Raji (cell line): Measurements from ENCODE around the gene SLIT3.

Experiments used
- POLR2A ChIP-seq: IDR thresholded peaks from 2 replicates; pipeline ENCODE4 v1.6.1; 2011; ENCODE audit warnings: low read depth, low read length, control low read depth; ENCODE audit not compliant: insufficient read depth

SLIT3 gene

GRCh38 chr5:168728546-168729211 lies 572.3 kb downstream of the SLIT3 start:
- no peak for TF ChIP-seq POLR2A

- TF ChIP-seq POLR2A = no peak
These were observed 573.4 kb downstream of the SLIT3 start for GRCh38 chr5:168727547-168727946.

DNA sequence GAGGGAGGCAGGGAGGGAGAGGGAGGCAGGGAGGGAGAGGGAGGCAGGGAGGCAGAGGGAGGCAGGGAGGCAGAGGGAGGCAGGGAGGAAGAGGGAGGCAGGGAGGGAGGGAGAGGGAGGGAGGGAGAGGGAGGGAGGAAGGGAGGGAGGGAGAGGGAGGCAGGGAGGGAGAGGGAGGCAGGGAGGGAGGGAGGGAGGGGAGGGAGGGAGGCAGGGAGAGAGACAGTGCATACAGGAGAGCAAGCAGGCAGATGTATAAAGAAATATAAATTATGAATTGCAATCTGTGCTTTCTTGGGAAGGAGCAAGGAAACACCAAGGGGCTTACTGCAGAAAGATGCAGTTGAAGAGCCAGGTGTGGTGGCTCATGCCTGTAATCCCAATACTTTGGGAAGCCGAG lies 574.6 kb downstream of the SLIT3 start:
- TF ChIP-seq POLR2A = no peak

DNA sequence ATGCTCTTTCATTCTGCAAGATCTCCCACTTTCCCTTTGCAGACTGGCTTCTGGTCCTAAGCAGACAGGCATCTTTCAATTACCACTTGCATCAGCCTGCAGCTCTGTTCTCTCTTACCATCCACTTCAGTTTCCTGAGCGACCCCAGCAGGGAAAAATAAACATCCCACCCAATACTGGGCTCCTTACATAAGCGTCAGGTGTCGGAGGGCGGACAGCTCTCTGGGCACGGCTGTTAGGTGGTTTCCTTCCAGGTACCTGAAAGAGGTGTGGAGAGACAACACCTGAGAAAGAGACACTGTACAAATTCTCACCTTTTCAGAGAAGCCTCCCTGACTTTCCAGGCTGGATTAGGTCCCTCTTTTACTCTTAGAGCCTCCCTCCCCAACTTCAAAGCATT lies 576.7 kb downstream of the SLIT3 start:
- no peak for TF ChIP-seq POLR2A

DNA sequence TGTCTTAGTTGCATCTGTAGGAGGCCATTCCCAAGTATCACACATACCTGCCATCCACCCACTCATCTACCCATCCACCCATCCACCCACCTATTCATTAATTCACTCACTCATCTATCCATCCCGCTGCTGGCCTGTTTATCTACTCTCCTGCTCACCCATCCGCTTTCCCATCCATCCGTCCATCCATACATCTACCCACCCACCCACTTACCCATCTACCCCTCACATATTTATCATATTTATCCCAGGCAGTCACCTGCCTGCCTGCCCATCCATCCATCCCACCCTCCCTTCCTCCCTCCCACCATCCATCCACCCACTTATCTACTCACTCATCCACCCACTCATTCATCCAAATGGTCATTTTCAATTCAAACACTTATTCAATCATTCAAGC lies 577.9 kb downstream of the SLIT3 start:
- no peak for TF ChIP-seq POLR2A

DNA sequence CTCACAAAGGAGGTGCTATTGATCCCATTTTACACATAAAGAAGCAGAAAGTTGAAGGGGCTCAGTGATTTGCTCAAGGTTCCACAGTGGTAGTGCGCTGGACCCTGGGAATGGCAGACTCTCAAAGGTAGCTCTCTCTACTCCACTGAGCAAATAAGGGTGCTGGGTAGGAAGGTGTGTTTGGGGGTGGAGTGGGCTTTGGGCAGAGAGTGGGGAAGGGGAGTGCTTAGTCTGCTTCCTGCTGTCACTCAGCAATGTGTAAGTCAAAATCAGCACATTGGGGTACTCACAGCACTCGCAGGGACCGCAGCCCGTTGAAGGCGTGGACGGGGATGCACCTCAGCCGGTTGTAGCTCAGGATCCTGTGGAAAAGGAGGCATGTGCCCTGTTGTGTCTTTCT lies 579.0 kb downstream of the SLIT3 start:
- no peak for TF ChIP-seq POLR2A

GRCh38 chr5:168721002-168721753 lies 579.8 kb downstream of the SLIT3 start:
- no peak for TF ChIP-seq POLR2A

GRCh38 chr5:168720575-168720974 lies 580.4 kb downstream of the SLIT3 start:
- TF ChIP-seq POLR2A = no peak

DNA sequence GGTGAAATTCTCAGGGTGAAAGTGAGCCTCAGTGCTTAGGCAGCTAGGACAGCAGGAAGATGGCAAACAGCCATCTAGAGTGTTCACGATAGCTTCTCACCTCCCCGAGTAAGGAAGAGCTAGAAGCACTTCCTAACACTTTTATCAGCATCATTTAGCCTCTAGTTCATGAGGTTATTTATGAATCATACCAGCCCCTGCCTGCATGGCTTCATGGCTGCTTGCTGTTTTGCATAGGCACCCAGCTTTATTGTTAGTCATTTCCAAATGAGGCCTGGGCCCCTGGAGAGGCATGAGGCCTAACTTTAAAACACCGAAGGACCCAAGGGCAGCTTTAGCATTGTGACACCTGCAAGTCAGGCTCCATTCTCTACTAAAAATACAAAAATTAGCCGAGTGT lies 586.9 kb downstream of the SLIT3 start:
- TF ChIP-seq POLR2A = no peak

DNA sequence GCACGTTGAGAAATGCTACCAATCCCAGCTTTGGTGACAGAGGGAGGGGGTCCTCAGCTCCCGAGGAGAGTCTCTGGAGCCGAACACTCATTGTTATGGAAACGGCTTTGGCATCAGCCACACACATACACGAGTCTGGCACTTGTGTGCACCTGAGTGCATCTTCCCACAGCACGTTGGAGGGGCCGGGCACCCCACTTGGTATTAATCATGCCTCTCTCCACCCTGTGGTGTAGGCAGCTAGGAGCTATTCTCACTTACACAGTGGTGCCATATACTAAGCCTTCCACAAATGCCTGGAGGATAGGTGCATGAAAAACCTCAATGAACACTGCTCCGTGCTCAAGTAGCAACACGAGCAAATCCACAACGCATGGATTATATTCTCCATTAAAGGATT lies 587.9 kb downstream of the SLIT3 start:
- TF ChIP-seq POLR2A = no peak

- no peak for TF ChIP-seq POLR2A
These were observed 588.5 kb downstream of the SLIT3 start for GRCh38 chr5:168712280-168712924.

DNA sequence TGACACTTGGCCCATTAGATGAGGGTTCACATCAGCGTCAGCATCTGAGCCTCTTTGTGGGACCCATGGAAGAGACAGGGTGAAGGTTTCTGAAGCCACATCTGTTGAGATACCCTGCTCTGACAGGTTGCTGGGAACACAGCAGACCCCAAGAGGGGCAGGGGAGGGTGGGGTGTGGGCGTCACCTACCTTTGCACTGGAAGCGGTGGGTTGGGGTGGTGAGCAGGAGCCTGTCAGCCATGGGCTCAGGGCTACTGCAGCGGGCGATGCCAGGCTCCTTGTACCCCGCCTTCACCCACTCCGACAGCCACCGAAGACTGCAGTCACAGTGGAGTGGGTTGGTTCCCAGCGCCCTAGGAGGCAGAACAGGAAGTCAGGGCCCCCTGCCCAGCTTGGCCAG lies 590.2 kb downstream of the SLIT3 start:
- no peak for TF ChIP-seq POLR2A

GRCh38 chr5:168707716-168708695 lies 592.9 kb downstream of the SLIT3 start:
- TF ChIP-seq POLR2A = no peak

DNA sequence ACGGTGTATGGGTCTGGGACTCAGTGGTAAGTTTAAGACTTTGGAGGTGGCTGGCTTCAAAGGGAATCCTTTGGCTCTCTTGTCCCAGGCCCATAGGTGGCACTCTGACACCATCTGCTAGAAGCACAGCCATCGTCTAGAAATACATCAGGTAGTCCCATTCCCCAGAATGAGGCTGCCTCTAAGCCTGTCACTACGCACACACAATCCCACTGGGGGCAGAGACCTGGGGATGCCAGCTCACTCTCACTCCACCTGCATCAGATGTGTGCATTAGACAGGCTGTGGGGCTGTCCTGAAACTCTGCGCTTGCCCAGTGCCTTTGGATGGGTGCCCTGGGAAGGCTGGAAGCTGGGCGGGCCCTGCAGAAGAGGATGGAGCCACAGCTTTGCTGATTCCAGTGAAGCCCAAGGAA lies 594.3 kb downstream of the SLIT3 start:
- no peak for TF ChIP-seq POLR2A

DNA sequence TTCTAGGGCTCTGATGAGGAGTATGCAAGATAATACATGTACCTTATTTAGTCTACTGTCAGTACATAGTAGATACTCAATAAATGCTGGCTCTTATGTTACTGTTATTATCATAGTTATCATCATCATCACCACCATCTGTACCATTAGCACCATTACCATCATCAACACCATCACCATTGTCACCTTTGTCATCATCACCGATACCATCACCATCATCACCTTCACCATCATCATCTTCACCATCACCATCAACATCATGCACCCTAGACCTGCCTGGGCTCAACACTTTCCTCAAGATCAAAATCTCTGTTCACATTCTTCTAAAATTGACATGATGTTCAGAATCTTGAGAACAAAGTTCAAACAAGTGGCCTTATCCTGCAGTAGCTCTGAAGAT lies 595.6 kb downstream of the SLIT3 start:
- no peak for TF ChIP-seq POLR2A
